Peyer's patch (tissue), 4 donors: ENCODE data around the gene PFKL.

Experiments
- CTCF ChIP-seq, 6 experiments: fragments of 450-650 bp in 4 of 6; fragments of 200-600 bp in 2 of 6; sonication (generic) in 1 of 6; IDR thresholded peaks; one replicate each; pipeline ENCODE4 v1.5.1; 2017 to 2019; ENCODE audit warnings: antibody characterized with exemption in 6 of 6, mild to moderate bottlenecking in 3 of 6, moderate library complexity in 1 of 6
- POLR2A ChIP-seq, 2 donors: fragments of 450-650 bp; IDR thresholded peaks; one replicate each; pipeline ENCODE4 v1.5.1; 2017; ENCODE audit warnings: antibody characterized with exemption in 2 of 2, mild to moderate bottlenecking in 2 of 2, moderate library complexity in 2 of 2

DNA sequence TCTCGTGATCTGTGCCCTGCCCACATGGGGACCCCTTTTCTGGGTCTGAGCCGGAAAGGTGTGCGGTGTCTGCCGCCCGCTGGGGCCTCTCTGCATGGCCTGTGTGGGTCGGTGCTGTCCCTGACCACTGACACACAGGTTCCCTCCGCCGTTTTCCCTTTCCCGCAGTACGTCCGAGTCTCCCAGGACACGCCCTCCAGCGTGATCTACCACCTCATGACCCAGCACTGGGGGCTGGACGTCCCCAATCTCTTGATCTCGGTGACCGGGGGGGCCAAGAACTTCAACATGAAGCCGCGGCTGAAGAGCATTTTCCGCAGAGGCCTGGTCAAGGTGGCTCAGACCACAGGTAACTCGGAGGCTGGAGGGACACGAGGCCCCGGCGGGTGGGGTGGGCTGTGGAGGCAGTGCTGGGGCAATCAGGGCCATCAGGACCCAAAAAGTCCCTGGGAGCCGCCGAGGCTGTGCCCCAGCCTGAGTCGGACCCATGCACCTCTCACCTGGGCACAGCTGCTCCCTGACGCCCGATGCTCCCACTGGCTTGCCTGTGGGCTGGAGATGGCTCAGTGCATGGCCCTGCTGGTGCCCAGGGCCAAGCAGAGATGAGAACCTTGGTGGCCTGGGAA is 66.8 kb downstream of the PFKL start:
- TF ChIP-seq POLR2A (IDR thresholded peaks at IDR 0.05) (no peak), CTCF (IDR thresholded peaks at IDR 0.05) (no peak)
